ENCODE measurements around the gene ZNF565. TPM values are rescaled to one million over a fixed set of nuclear protein-coding genes. Genes with fewer than 3 reads are reported as not detected.
A peak's percentile ranks its signal among the peaks of the same experiment; 100 is the strongest.
"Not testable (repeated sequence)": the region's sequence is repeated elsewhere in the genome, so short reads cannot be mapped to it uniquely, and the experiment has no call there.

ZNF565 gene
- total RNA-seq, 1 donor from 2014 or later = 4.0 TPM

DNA sequence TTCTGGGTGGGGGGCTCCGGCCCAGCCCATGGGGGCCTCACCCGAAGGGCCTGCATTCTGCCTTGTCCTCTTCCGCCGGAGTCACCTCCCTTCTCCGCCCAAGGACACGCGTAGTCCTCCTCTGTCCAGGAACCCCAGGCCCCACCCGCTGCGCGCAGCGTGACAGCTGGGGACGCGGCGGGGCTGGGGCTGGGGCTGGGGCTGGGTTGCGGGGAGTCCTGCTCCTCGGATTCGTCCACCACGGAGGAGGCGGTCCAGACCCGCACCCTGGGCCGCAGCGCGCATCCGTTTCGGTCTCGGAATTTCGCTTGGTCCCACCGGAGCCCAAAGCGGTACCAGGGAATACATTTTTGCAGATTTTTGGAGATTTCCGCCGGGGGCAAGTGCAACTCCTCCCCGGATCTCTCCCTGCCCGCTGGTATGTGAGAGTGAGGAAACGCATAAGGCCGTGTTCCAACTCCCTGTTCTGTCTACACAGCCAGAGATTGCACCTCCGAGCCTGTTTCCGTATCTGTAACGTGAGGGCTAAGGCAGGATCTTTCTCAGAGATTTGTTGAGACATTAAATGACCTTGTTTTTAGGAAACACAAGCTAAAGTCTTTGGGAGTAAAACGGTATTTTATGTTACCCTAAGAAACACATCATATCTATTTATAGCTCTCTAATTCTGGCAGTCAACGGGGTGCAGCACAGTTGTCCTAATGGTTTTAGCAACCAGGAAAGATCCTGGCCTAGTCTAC is 61.9 kb downstream of the ZNF565 start, which contains the start of gene COX7A1:
Gene COX7A1 (minus strand): TSS at position 96 of the 740 bp plus-strand sequence. CDS start 40 bp downstream, at position 56.
- DNase-seq (ENCODE audit: low spot score) = peak; percentile 86
- intact Hi-C loops (cut with DNase I) = loop anchor here (1.0 kb wide), 1 partner anchor 24 kb away; no protein-coding TSS in a partner anchor

DNA sequence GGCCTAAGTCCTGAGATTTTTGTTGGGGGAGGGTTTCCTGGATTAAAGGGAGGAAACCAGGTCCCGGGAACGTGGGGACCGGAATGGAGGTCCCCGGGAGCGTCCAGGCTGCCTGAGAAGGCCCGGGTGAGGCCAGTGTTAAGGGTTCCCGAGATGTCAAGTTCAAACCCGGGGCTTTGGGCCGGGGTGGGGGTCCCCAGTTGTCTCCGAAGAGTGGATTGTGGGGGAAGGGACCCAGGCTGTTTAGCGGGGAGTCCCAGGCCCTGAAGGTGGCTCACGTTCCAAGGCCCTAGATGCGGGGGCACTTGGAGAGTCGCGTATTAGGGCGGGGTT is 62.5 kb downstream of the ZNF565 start:
- no peak for DNase-seq (ENCODE audit: low spot score)
- intact Hi-C loops (cut with DNase I) = loop anchor here (1.0 kb wide), 1 partner anchor 24 kb away; no protein-coding TSS in a partner anchor

DNA sequence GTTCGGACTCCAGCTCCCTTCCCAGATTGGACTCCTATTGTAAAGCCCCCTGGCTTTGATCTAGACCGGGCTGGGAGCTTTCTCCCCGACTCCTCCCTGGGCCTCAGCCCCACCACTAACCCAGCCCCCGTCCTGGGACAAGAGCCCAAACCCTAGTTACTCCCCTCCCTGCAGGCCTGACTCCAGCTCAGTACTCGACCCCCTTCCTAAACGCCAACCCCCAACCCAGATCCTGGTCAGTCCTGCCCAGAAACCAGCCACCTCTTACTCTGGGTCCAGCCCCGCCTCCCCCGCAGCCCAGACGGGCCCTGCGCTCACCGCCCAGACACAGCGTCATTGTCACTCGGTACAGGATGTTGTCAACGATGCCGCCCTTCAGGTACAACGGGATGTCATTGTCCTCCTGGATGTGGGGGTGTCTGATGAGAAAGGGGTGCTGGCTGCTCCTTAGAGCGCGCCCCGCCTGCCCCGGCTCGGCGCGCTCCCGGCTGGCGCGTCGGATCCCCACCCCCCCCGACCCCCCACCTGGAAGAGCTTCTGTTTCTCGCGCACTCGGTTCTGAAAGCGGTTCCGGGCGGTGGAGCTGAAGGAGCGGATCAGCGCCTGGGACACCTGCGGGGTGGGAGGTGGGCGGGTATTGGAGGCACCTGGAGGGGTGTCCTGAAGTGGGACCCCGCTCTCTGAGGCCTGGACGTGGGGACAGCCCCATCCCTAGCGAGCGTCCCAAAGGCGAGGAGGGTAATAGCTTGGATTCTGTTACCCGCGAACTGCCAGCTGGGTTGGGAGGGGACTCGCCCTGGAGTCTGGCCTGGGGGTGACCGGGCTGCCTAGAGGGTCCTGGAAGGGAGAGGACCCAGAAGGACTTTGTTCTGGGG is 63.1 kb downstream of the ZNF565 start:
- DNase-seq (ENCODE audit: low spot score) = peak; percentile 82
- intact Hi-C loops (cut with DNase I) = loop anchor here (1.0 kb wide), 2 partner anchors 9 to 23 kb away; no protein-coding TSS in a partner anchor

DNA sequence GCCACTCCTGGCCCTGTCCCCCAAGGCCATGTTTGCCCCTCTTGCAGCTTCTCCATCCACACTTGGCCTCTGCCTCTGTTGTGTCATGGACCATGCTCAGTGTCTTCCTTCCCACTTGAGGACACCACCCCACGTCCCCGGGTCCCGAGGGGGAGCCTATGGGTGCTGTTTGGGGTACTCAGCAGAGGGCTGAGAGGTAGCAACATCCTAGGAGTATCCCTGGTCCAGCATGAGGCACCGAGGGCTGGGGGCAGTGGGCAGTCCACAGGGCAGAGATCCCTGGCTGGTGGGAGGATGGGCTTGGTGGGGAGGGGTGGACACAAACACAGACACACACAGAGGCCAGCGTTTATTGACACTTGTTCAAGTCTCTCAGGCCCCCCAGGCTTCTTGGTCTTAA is 63.9 kb downstream of the ZNF565 start:
- intact Hi-C loops (cut with DNase I) = no loop called here
- DNase-seq (ENCODE audit: low spot score) = no peak

DNA sequence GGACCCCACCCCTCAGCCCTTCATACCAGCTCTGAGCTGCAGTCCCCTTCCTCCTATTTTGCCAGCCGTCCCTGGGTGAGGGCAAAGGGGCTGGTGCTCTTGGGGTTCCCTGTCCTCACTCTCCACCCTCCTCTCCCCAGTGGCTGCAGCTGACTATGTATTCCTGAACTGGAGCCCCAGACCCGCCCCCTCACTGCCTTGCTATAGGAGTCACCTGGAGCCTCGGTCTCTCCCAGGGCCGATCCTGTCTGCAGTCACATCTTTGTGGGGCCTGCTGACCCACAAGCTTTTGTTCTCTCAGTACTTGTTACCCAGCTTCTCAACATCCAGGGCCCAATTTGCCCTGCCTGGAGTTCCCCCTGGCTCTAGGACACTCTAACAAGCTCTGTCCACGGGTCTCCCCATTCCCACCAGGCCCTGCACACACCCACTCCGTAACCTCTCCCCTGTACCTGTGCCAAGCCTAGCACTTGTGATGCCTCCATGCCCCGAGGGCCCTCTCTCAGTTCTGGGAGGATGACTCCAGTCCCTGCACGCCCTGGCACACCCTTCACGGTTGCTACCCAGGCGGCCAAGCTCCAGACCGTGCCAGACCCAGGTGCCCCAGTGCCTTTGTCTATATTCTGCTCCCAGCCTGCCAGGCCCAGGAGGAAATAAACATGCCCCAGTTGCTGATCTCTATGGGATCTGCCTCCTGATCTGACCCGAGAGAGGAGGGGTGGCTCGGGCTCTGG is 64.6 kb downstream of the ZNF565 start:
- intact Hi-C loops (cut with DNase I) = no loop called here
- no peak for DNase-seq (ENCODE audit: low spot score)

DNA sequence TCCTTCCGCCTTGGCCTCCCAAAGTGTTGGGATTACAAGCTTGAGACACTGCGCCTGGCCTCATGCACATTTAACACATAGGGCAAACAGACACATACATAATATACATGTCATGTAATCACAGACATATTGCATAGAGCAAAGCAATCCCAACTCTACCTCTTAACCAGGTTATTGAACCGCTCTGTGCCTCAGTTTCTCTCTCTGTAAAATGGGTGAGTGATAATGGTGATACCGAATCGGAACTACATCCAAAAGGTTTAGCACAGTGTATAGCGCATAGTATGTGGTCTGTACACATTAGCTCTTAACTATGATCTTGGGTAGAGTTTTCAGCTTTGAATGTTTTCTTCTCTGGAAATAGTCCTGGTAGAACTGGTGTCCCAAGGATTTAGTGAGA is 69.8 kb downstream of the ZNF565 start:
- no peak for DNase-seq (ENCODE audit: low spot score)
- intact Hi-C loops (cut with DNase I) = no loop called here

- intact Hi-C loops (cut with DNase I) = loop anchor here (1.0 kb wide), 1 partner anchor 9 kb away; no protein-coding TSS in a partner anchor
- DNase-seq (ENCODE audit: low spot score) = no peak
Observed at GRCh38 chr19:36142496-36142895, 72.0 kb downstream of the ZNF565 start.

DNA sequence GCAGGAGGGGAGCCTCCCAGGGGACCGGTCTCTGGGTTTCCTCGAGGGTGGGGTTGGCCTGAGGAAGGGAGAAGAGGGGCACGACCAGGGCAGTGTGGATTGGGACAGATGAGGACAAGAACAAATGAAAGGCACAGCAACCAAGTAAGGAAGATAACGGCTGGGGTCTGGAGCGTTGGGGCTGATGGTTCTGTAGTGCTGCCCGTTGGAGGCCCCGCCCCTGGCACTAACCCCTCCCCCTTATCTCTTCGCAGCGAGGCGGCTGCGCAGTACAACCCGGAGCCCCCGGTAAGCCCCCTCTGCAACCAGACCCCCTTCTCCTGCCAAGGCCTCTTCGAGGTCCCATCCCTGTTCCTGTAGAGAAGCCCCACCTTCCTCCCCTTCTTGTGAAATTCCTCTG is 72.4 kb downstream of the ZNF565 start:
- intact Hi-C loops (cut with DNase I) = loop anchor here (1.0 kb wide), 1 partner anchor 9 kb away; no protein-coding TSS in a partner anchor
- no peak for DNase-seq (ENCODE audit: low spot score)

- peak; percentile 95 for DNase-seq (ENCODE audit: low spot score)
- intact Hi-C loops (cut with DNase I) = no loop called here
Observed at GRCh38 chr19:36141039-36141927, 73.2 kb downstream of the ZNF565 start.

DNA sequence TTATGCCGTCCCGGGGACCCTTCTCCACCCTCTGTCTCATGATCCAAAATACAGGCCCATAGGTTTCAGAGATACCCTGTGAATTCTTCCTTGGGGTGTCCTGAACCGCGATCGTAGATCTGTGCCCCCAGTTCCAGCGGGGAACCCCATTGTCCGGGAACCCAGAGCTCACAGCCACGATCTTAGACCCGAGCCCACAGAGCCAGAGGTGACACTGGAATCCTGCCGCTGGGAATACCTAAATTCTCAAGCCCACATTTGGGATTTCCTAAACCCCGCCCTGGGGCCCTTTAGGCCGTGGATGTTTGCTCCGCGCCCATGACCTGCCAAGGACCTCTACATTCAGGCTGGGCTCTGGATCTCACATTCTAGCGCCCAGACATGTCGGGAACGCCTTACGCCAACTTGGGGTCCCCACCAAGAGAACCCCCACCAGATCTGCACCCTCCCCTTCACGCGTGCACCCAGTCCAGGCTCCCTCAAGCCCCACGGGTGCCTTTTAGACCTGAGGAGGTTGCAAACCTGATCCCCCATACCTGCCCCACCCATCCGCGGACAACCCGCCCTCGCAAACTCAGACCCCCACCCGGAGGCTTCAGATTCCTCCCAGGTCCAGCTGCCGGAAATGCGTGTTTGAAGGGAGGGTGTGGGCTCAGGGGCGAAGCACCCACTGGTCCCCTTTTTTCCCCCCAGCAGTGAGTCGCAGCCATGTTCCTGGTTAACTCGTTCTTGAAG is 74.0 kb downstream of the ZNF565 start:
- intact Hi-C loops (cut with DNase I) = no loop called here
- DNase-seq (ENCODE audit: low spot score) = peak; percentile 79

DNA sequence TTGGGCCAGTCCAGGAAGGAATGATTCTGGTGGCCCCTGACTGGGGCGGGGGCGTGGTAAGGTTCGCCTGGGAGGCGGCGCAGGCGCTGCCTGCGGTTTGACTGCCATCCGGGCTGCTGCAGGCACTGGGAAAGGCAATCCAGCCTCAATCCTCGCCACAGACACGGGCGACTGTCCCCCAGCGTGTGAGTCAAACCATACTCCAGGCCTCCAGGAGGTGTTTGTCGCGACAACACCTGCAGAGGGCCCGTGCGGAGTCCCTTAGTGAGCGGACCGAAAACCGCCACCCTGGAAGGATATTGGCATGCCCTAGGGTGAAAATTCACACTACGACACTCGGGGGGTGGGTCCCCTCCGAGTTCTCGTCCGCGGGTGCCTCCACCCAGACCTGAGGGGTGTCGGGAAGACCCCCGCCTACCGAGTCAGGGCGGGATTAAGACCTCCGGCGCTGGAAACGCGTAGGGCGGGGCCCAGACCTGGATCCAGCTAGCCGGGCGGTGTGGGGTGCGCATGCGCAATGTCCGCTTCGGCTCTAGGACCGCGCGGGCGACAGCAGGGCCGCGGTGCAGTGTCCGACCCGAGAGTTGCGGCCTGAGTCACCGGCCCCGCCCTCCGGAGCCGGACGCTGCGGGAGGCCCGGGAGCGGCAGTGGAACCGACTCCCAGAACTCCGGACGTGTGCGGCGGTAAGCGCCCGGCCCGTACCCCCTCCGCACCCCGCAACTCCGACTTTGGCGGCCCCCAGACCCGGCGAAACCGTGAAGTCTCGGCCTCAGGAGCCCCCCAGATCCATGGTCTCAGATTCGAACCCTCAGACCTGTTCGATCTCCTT is 74.8 kb downstream of the ZNF565 start, which contains the start of gene CAPNS1:
Gene CAPNS1 (plus strand): TSS at position 594 of the 831 bp plus-strand sequence. CDS start 946 bp downstream, outside the sequence.
- peak; percentile 99 for DNase-seq (ENCODE audit: low spot score)
- intact Hi-C loops (cut with DNase I) = loop anchor here (10.0 kb wide), 1 partner anchor 635 kb away; the partner anchor contains the start of gene ZNF850

DNA sequence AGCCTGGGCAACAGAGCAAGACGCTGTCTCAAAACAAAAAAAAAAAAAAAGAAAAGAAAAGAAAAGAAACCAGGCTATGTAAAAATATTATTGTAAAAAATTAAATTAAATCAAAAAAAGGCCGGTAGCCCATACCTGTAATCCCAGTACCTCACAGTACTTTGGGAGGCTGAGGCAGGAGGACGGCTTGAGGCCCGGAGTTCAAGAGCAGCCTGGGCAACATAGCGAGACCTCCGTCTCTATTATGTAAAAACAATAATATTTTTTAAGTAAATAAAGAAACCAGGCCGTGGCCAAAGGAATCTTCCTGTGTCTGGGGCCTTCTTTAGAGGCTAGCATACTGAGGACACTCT is 75.4 kb downstream of the ZNF565 start:
- DNase-seq (ENCODE audit: low spot score) = no peak
- intact Hi-C loops (cut with DNase I) = loop anchor here (10.0 kb wide), 1 partner anchor 636 kb away; the partner anchor contains the start of gene ZNF850

DNA sequence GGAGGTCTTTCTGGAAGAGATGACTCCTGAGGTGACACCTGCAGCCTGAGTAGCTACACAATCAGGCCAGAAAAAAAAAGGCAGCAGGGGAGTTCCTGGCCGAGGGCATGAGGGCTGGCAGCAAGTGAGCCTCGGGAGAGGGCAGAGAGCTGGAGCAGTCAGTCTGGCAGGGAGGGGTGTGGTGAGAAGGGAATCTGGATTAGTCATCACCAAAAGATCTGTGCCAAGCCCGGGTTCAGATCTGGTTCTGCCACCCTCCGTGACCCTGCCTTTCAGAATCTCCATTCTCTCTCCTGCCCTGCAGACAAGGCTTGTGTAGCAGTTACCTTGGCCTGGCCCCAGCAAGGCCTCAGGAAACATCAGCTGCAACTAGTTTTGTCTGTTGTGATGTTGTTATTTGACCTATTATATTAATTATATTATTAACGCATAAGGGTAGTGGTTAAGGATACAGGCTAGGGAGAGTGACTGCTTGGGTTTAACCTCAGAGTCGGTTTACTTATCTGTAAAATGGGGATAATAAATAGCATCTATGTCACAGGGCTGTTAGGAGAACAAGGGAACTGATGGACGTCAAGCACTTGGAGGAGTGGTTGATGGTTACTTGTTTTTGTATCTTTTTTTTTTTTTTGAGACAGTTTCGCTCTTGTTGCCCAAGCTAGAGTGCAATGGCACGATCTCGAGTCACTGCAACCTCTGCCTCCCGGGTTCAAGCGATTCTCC is 77.3 kb downstream of the ZNF565 start:
- peak; percentile 81 for DNase-seq (ENCODE audit: low spot score)
- intact Hi-C loops (cut with DNase I) = loop anchor here (10.0 kb wide), 1 partner anchor 638 kb away; the partner anchor contains the start of gene ZNF850

GRCh38 chr19:36134867-36135266 is 79.6 kb downstream of the ZNF565 start:
- intact Hi-C loops (cut with DNase I) = loop anchor here (10.0 kb wide), 1 partner anchor 640 kb away; the partner anchor contains the start of gene ZNF850
- not testable (repeated sequence) for DNase-seq (ENCODE audit: low spot score)
